Panc1 (cell line): ENCODE measurements around the gene CHST14. TPM values are rescaled to one million over a fixed set of nuclear protein-coding genes. Genes with fewer than 3 reads are reported as not detected.

ENCODE experiments used
- ATAC-seq: fragments of 200-7000 bp; cut with Tn5 transposase; 2 replicates; pipeline ENCODE4 v1.9.1; 2020; ENCODE audit warnings: mild to moderate bottlenecking, moderate library complexity
- BruUV-seq: library from RNA; stranded (reverse); fragments of 400-500 nt; replicated peaks from 2 replicates; lab custom pipeline; 2021; lab: Mats Ljungman, UMichigan
- CTCF ChIA-PET: fragments of 300-600 bp; sonication (Branson Sonifier 250); formaldehyde crosslinking; loops from one replicate; lab custom pipeline; 2022; ENCODE audit warnings: antibody characterized with exemption; lab: Charles Lee
- POLR2A ChIA-PET: fragments of 300-600 bp; sonication (Branson Sonifier 250); formaldehyde crosslinking; loops from one replicate; lab custom pipeline; 2022; ENCODE audit warnings: antibody characterized with exemption; lab: Charles Lee
- DNase-seq: peaks from one replicate; pipeline ENCODE4 v3.0.0-alpha.2; 2010; ENCODE audit warnings: low read depth, low spot score
- H3K27ac ChIP-seq: 2 replicates; pipeline ENCODE4 v1.5.1; 2011; ENCODE audit warnings: mild to moderate bottlenecking, low read length, inconsistent platforms
- H3K27me3 ChIP-seq: fragments of 200-500 bp; sonication (Bioruptor generic); 2 replicates; pipeline ENCODE4 v1.6.0; 2014; ENCODE audit warnings: low read length, inconsistent platforms; ENCODE audit not compliant: control insufficient read depth, insufficient read depth
- H3K36me3 ChIP-seq: fragments of 200-500 bp; sonication (Bioruptor generic); 2 replicates; pipeline ENCODE4 v1.5.1; 2014; ENCODE audit warnings: inconsistent platforms, mild to moderate bottlenecking, low read length, moderate library complexity; ENCODE audit not compliant: control insufficient read depth, insufficient read depth
- H3K4me1 ChIP-seq: 2 replicates; pipeline ENCODE4 v1.5.1; 2011; ENCODE audit warnings: inconsistent platforms, mild to moderate bottlenecking, low read length, moderate library complexity; ENCODE audit not compliant: control insufficient read depth, insufficient read depth
- H3K4me3 ChIP-seq, 2 experiments: 2 replicates each; pipeline ENCODE4 v1.5.1; 2011 to 2012; ENCODE audit warnings: low read depth in 2 of 2, low read length in 2 of 2, mild to moderate bottlenecking in 2 of 2, inconsistent platforms in 1 of 2, moderate library complexity in 1 of 2
- H3K9me3 ChIP-seq: fragments of 200-500 bp; sonication (Bioruptor generic); 2 replicates; pipeline ENCODE4 v1.5.1; 2014; ENCODE audit warnings: low read depth, mild to moderate bottlenecking, inconsistent platforms, low read length, moderate library complexity; ENCODE audit not compliant: control insufficient read depth, insufficient read depth
- CTCF ChIP-seq: fragments of 450-650 bp; IDR thresholded peaks from 2 replicates; pipeline ENCODE4 v1.5.1; 2017; ENCODE audit warnings: mild to moderate bottlenecking
- POLR2AphosphoS5 ChIP-seq: IDR thresholded peaks from 2 replicates; pipeline ENCODE4 v1.6.1; 2012; ENCODE audit warnings: mild to moderate bottlenecking, low read depth, low read length, moderate library complexity
- REST ChIP-seq, 2 experiments: IDR thresholded peaks; 2 replicates each; pipeline ENCODE4 v1.6.1; 2011 to 2012; ENCODE audit warnings: low read depth in 2 of 2, control low read depth in 1 of 2, low read length in 1 of 2, mild to moderate bottlenecking in 1 of 2, moderate library complexity in 1 of 2; ENCODE audit not compliant: insufficient read depth in 1 of 2
- SIN3A ChIP-seq: IDR thresholded peaks from 2 replicates; pipeline ENCODE4 v1.6.1; 2012; ENCODE audit warnings: low read depth, mild to moderate bottlenecking, low read length, moderate library complexity, borderline replicate concordance; ENCODE audit not compliant: insufficient read depth
- TCF7L2 ChIP-seq: IDR thresholded peaks from 2 replicates; pipeline ENCODE4 v1.6.1; 2011; ENCODE audit warnings: mild to moderate bottlenecking, low read depth, low read length, inconsistent platforms
- in situ Hi-C: cut with HindIII; loops from 2 replicates; pipeline ENCODE4 v1.10.0; 2016; ENCODE audit warnings: low sequenced_read_pairs, low pct_unique_long_range_greater_than_20kb
- intact Hi-C: fragments of 100-400 bp; cut with micrococcal nuclease; formaldehyde crosslinking; loops from one replicate; pipeline ENCODE4 v1.10.0; 2022; ENCODE audit not compliant: unreplicated experiment
- total RNA-seq: library from RNA; stranded (reverse); gene quantifications from one replicate; pipeline ENCODE4 v1.2.1, GENCODE V29; 2021; ENCODE audit not compliant: unreplicated experiment

Gene CHST14
- total RNA-seq, 1 experiment from 2014 or later = 42.4 TPM

DNA sequence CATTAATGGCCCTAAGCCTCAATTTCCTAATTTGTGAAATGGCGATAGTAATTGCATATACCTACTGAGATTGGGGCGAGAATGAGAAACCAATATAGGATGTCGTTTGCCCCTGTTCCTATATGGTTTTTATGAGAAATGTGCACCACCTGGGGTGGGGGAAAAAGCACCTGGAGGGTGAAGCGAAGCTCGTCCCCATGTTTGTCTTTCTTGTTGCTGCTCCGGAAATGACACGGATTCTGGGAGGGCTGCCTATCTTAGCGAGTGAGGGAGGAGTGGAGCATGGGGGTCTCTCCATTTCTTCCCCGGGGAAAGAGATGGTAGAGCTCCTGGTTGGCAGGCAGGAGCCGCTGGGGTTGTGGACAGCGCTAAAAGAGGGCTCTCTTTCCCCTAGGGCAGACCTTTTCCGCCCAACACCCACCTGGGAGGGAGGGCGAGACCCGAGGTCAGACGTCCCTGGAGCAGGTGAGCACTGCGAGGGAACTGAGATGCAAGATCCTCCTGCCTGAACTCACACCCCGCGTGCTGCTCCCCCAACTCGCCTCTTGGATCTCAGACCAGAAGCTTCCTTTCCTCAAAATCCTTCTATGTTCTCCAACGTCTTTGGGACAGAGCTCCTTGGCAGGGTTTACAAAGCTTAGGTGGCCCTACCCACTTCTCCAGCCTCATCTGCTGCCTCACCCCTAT is 35.6 kb upstream of the CHST14 start:
- CTCF ChIA-PET = no interaction called here
- peaks cover 38% of the 10 kb centered on the region for H3K4me1 ChIP-seq
- DNase-seq (no peak), ATAC-seq (no peak)
- intact Hi-C loops = no loop called here
- no peak for TF ChIP-seq SIN3A
- no peak for TF ChIP-seq TCF7L2
- in situ Hi-C loops = no loop called here
- BruUV-seq = no TSS peak
- no peaks in the 10 kb centered on the region for H3K9me3 ChIP-seq
- POLR2A ChIA-PET = no interaction called here
- no peak overlapping the region for H3K4me3 ChIP-seq
- no peak overlapping the region for H3K27ac ChIP-seq
- no peaks in the 10 kb centered on the region for H3K27me3 ChIP-seq
- no peaks in the 10 kb centered on the region for H3K36me3 ChIP-seq

- DNase-seq (no peak), ATAC-seq (no peak)
- intact Hi-C loops (no loop called here), in situ Hi-C loops (no loop called here)
- ChIA-PET CTCF (no interaction called here), POLR2A (interaction anchor here (0.6 kb wide), 1 partner anchor 40 kb away, joined by 6 read pairs; no protein-coding TSS in a partner anchor)
- Histone ChIP-seq H3K4me3 (peak overlapping the region; percentile 38 to 60), H3K9me3 (no peaks in the 10 kb centered on the region), H3K27me3 (no peaks in the 10 kb centered on the region), H3K27ac (no peak overlapping the region), H3K36me3 (no peaks in the 10 kb centered on the region), H3K4me1 (peaks cover 38% of the 10 kb centered on the region)
- TF ChIP-seq TCF7L2 (no peak), CTCF (no peak), POLR2AphosphoS5 (no peak), REST (IDR thresholded peaks at IDR 0.05; ENCODE audit: insufficient read depth in 1 of 2, low read depth in 2 of 2, low read length in 1 of 2) (no peak), SIN3A (no peak)
- no TSS peak for BruUV-seq
These were observed 35.1 kb upstream of the CHST14 start for GRCh38 chr15:40435710-40436089.
